Prostate gland (tissue), 2 donors: Measurements from ENCODE around the gene TSPYL6.

ENCODE experiments used
- POLR2A ChIP-seq: fragments of 450-650 bp; IDR thresholded peaks from one replicate; pipeline ENCODE4 v1.6.1; 2016; ENCODE audit warnings: antibody characterized with exemption, mild to moderate bottlenecking
- POLR2AphosphoS5 ChIP-seq: sonication (generic); formaldehyde crosslinking; IDR thresholded peaks from one replicate; pipeline ENCODE4 v1.6.1; 2017; ENCODE audit warnings: antibody characterized with exemption
- TF ChIP-seq, protein P1 (sequence below), 4 experiments: fragments of 200-600 bp in 2 of 4; fragments of 450-650 bp in 2 of 4; sonication (generic) in 2 of 4; IDR thresholded peaks; 1 replicate in 3 of 4; 2 replicates in 1 of 4; pipeline ENCODE4 v1.5.1; 2016 to 2019; ENCODE audit warnings: antibody characterized with exemption in 4 of 4, mild to moderate bottlenecking in 2 of 4, moderate library complexity in 2 of 4

DNA sequence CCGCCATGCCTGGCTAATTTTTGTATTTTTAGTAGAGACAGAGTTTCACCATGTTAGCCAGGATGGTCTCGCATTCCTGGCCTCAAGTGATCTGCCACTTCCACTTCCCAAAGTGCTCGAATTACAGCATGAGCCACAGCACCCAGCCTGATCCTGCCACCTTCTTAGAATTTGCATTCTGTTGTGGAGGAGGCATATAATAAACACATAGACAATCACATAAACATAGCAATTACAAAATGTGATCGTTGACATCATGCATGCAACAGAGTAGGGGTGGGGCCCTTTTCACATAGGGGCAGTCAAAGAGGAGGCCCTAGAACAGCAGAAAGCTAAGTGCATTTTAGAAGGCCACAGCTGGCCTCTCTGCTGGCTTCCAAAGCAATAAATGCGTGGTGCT lies 39.9 kb upstream of the TSPYL6 start:
- TF ChIP-seq POLR2AphosphoS5 (no peak), POLR2A (no peak)
- TF ChIP-seq, protein P1, sequence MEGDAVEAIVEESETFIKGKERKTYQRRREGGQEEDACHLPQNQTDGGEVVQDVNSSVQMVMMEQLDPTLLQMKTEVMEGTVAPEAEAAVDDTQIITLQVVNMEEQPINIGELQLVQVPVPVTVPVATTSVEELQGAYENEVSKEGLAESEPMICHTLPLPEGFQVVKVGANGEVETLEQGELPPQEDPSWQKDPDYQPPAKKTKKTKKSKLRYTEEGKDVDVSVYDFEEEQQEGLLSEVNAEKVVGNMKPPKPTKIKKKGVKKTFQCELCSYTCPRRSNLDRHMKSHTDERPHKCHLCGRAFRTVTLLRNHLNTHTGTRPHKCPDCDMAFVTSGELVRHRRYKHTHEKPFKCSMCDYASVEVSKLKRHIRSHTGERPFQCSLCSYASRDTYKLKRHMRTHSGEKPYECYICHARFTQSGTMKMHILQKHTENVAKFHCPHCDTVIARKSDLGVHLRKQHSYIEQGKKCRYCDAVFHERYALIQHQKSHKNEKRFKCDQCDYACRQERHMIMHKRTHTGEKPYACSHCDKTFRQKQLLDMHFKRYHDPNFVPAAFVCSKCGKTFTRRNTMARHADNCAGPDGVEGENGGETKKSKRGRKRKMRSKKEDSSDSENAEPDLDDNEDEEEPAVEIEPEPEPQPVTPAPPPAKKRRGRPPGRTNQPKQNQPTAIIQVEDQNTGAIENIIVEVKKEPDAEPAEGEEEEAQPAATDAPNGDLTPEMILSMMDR (IDR thresholded peaks at IDR 0.05): no peak
